Placental pericyte (primary cell): Measurements from ENCODE around the gene SRMS. TPM values are rescaled to one million over a fixed set of nuclear protein-coding genes. Genes with fewer than 3 reads are reported as not detected.

Experiments
- total RNA-seq: library from RNA; depleted of rRNA; stranded (reverse); fragments of >200 nt; gene quantifications from 2 replicates; pipeline ENCODE4 v1.2.3, GENCODE V29; 2012

Gene SRMS
- not detected in 2 replicates for total RNA-seq

GRCh38 chr20:63547725-63548480, at the start of gene SRMS:
Gene SRMS (minus strand): TSS chr20:63547749. CDS start chr20:63547463, 286 bp downstream.

GRCh38 chr20:63574156-63574828, 26.7 kb upstream of the SRMS start, which contains the start of gene HELZ2:
Gene HELZ2 (minus strand): TSS chr20:63574239. CDS start chr20:63572385, 1,854 bp downstream.

GRCh38 chr20:63553933-63554290, 6.4 kb upstream of the SRMS start, which contains the start of gene FNDC11:
Gene FNDC11 (plus strand): TSS chr20:63554159. CDS start chr20:63555664, 1,505 bp downstream.

GRCh38 chr20:63536997-63537524, 10.5 kb downstream of the SRMS start, which contains the start of gene PTK6:
Gene PTK6 (minus strand): TSS chr20:63537376. CDS start chr20:63537314, 62 bp downstream.

GRCh38 chr20:63520504-63520933, 27.0 kb downstream of the SRMS start, which contains the start of gene PPDPF:
Gene PPDPF (plus strand): TSS chr20:63520765. CDS start chr20:63521309, 544 bp downstream.

GRCh38 chr20:63498960-63499337, 48.6 kb downstream of the SRMS start, which contains the start of gene EEF1A2:
Gene EEF1A2 (minus strand): TSS chr20:63499083. CDS start chr20:63497763, 1,320 bp downstream.

Other genes starting within 250 kb of the SRMS start
- gene CHRNA4, start 186.4 kb downstream of the SRMS start, total RNA-seq = not detected in 2 replicates
- gene KCNQ2, start 75.1 kb downstream of the SRMS start, total RNA-seq = not detected in 2 replicates
- gene EEF1A2, start 48.7 kb downstream of the SRMS start, total RNA-seq = 1.3 and 4.6 TPM in 2 replicates
- gene PPDPF, start 27.0 kb downstream of the SRMS start, total RNA-seq = 63.5 and 86.3 TPM in 2 replicates
- gene PTK6, start 10.4 kb downstream of the SRMS start, total RNA-seq = 0.14 and 0.44 TPM in 2 replicates
- 0.43 and 0.88 TPM in 2 replicates for gene FNDC11, start 6.4 kb upstream of the SRMS start, total RNA-seq
- 42.7 and 81.7 TPM in 2 replicates for gene HELZ2, start 26.5 kb upstream of the SRMS start, total RNA-seq
- 11.2 and 16.0 TPM in 2 replicates for gene GMEB2, start 79.4 kb upstream of the SRMS start, total RNA-seq
- 9.2 and 41.1 TPM in 2 replicates for gene STMN3, start 105.7 kb upstream of the SRMS start, total RNA-seq
- gene RTEL1, start 110.6 kb upstream of the SRMS start, total RNA-seq = 24.5 and 29.5 TPM in 2 replicates
- 3.9 and 35.9 TPM in 2 replicates for gene TNFRSF6B, start 148.9 kb upstream of the SRMS start, total RNA-seq
- 43.4 and 45.5 TPM in 2 replicates for gene ARFRP1, start 160.2 kb upstream of the SRMS start, total RNA-seq
- 20.6 and 24.9 TPM in 2 replicates for gene ZGPAT, start 160.3 kb upstream of the SRMS start, total RNA-seq
- gene LIME1, start 188.9 kb upstream of the SRMS start, total RNA-seq = 3.1 and 4.2 TPM in 2 replicates
- 27.6 and 54.1 TPM in 2 replicates for gene SLC2A4RG, start 192.0 kb upstream of the SRMS start, total RNA-seq